NAMALWA (cell line): ENCODE results near the gene IRGQ.
A peak's percentile ranks its signal among the peaks of the same experiment; 100 is the strongest.
"Not testable (repeated sequence)": the region's sequence is repeated elsewhere in the genome, so short reads cannot be mapped to it uniquely, and the experiment has no call there.

Experiments used
- DNase-seq: peaks from one replicate; pipeline ENCODE4 v3.0.0-alpha.2; 2015; ENCODE audit warnings: low spot score

The IRGQ gene

DNA sequence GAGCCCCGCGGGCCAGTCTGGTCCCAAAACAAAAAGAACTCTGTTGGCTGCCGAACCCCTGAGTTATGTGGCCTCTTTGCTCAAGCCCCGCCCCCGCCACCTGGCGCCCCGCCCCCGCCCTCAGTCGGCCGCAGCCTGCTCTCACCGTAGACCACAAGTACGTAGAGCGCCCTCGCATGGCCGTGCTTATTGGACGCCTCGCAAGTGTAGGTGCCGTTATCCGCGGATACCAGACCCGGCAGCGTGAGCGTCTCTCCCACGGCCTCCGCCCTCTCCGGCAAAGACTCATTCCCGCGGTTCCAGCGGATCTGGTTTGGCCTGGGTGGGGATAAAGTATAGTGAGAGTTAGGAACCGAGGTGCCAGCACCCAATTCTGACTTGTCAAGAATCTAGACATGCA, 29.0 kb upstream of the IRGQ start:
- peak; percentile 93 for DNase-seq

GRCh38 chr19:43623889-43624670, 28.1 kb upstream of the IRGQ start:
- no peak for DNase-seq

- no peak for DNase-seq
These were observed 27.0 kb upstream of the IRGQ start for GRCh38 chr19:43622956-43623355.

DNA sequence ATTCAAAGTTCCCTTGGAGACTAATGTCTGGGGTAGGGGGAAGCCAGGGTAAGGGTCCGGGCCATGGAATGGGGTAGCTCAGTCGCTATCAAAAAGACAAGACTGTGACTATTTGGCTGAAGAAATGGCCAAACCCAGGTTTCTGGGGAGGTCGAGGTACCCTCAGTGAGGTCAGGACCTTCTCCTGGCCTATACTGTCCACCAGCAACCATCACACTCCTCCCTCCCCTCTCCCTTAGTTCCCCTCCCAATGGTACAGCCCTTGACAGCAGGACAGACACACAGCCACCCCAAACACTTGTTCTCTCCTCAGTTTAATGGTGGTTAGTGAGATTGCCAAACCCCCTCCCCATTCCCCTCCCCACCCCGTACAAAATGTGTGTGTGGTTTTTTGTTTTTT, 26.1 kb upstream of the IRGQ start:
- DNase-seq: no peak

GRCh38 chr19:43620061-43621001, 24.4 kb upstream of the IRGQ start:
- DNase-seq: no peak

DNA sequence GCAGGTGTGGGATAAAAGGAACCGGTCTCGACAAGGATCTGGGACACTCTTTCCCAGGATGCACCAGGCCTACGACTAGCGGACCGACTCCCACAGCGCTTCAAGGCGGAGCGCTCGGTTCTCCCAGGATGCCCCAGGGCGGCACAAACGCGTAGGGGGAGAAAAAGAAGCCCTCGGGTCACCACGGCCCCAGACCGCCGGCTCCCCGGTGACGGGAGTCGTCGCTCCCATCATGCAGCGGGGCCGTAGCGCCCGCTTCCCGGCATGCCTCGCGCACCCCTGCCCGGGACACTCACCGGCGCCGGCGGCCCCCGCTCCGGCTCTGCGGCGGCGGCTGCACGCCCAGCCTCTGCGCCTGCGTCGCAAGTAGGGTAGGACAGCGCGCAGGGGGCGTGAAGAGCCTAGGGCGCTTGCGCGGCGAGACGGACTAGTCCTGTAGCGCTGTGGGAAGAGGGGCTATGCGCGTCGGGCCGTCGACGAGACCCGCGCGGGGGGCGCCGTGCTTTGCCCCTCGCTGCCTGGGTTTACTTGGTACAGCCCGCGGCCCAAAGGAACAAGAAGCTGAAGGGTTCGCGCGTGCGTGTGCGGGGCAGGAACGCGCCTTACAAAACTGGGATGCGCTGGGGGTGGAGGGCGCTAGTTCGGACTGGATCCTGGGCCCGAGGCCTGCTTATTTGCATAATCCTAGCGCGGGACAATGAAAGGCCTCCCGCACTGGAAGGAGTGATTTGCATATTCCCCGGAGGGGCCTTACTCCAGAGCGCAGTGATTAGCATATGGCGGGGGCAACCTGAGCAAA, 23.5 kb upstream of the IRGQ start, which contains the start of gene ZNF428:
ZNF428 (minus strand) TSS at position 368 of the 799 bp plus-strand sequence. CDS start 5,325 bp downstream, outside the sequence.
- peak; percentile 90 for DNase-seq

- DNase-seq: peak; percentile 59
These were observed 23.0 kb upstream of the IRGQ start for GRCh38 chr19:43618921-43619261.

DNA sequence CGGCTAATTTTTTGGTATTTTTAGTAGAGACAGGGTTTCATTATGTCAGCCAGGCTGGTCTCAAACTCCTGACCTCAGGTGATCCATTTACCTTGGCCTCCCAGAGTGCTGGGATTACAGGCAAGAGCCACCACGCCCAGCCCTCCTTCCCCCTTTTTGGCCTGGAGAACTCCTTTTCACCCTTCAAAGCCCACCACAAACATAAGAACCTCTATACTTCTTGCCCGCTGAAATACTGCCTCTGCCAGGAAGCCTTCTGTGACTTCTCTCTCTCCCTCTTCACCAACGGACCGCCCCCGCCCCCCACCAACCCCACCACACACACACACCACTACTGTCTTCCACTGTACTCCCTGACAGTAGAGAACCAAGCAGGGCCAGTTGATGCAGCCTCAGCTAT, 21.0 kb upstream of the IRGQ start:
- DNase-seq: no peak

GRCh38 chr19:43616306-43616705, 20.4 kb upstream of the IRGQ start:
- no peak for DNase-seq

GRCh38 chr19:43612374-43612773, 16.4 kb upstream of the IRGQ start:
- DNase-seq: no peak

DNA sequence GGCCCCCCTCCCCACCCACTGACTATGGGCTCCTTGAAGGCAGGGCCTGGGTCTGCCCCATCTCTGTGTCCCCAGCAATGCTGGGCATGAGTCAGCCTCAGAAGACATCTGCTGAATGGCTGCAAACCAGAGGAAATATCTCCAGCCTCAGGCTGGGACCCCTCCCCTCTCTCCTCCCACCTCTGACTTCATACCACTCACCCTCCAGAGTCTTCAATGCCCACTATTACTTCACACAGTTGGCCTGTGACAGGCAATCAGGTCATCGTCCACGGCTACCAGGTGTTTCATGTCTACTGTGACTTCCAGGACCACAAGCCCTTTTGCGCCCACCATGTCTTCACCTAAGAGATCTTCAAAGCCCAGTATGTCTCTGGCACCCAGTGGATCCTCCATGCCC, 15.9 kb upstream of the IRGQ start, which contains the start of gene SRRM5:
SRRM5 (plus strand) TSS at position 301 of the 400 bp plus-strand sequence; CDS start at position 335, 34 bp downstream.
- DNase-seq: no peak

GRCh38 chr19:43610493-43610892, 14.6 kb upstream of the IRGQ start:
- no peak for DNase-seq

DNA sequence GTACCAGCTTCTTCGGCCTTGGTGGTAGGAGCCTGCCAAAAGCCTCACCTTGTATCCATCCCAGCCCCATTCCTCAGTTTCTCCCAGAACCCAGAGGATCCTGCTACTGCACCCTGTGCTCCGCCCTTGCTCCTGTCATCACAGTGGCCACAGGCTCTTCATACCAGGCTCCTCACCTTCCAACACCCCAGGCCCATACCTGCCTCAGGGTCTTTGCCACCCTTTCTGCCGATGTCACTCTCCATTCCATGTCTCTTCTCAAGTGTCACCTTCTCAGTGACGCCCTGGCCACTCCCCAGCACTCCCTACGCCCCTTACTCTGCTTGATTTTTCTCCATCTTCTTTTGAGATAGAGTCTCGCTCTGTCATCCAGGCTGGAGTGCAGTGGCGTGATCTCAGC, 13.9 kb upstream of the IRGQ start:
- no peak for DNase-seq

DNA sequence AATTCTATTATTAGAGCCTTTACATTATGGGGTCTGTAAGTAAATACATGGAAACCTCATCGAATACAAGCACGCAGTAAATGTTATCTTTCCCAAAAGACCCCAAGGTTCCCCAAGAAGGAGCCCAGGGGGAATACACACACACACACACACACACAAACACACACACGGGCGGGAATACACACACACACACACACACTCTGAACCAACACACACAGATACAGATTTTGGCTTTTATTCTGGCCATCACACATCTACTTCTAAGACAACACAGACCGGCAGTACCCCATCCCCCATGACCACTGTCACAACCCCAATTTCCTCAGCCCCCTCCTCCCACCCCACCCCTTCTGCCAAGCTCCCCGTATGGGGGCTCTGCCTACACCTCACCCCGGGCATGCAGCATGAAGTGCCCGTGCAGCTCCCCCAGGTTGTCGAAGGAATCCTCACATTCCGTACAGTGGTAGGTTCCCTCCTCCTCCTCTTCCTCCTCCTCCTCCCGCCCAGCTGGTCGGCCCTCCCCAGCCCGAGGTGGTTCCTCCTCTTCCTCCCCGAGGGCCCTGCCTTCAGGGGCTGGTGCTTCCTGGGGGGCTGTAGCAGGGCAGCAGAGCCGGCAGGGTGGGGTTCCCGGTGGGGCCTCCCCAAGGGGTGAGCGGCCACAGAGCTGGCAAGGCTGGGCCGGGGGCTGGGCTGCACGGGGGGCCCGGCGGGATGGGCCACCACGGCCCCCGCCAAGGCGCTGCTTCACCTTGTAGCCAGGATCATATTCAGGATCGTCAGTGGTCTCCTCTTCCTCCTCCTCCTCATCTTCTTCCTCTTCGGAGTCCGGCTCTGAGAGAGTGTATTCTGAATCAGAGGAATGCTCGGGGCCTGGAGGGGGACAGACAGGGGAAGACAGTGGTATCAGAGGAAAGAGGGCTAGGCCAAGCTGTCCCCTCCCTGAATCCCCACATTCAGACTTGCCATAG, 11.6 kb upstream of the IRGQ start:
- no peak for DNase-seq

DNA sequence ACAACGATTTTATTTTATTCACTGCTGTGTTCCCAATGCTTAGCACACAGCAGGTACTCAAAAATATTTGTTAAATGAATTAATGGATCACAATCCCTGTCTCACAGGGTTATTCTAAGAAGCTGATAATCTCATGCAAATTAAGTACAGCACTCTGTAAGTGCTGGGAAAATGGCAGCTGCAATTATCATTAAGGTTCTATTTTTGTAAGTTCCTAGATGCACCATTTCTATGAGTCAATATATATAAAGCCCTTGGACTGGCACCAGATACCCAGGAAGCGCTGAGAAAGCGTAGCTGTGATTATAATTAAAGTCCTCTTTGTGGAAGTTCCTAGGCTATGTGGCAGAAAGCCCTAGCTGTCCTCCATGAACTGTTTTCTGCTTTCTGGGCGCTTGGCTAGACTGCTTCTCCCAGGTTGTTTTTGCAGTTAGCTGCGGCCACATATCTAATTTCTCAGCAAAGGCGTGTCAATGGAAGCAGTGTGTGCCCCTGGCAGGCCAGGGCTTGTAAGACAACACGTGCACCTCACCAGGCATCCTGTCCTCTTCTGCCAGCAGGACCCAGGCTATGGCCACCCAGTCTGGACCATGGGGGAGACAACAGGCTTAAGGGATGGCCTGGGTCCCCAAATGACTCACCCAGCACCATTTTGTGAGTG, 10.8 kb upstream of the IRGQ start:
- DNase-seq: no peak

DNA sequence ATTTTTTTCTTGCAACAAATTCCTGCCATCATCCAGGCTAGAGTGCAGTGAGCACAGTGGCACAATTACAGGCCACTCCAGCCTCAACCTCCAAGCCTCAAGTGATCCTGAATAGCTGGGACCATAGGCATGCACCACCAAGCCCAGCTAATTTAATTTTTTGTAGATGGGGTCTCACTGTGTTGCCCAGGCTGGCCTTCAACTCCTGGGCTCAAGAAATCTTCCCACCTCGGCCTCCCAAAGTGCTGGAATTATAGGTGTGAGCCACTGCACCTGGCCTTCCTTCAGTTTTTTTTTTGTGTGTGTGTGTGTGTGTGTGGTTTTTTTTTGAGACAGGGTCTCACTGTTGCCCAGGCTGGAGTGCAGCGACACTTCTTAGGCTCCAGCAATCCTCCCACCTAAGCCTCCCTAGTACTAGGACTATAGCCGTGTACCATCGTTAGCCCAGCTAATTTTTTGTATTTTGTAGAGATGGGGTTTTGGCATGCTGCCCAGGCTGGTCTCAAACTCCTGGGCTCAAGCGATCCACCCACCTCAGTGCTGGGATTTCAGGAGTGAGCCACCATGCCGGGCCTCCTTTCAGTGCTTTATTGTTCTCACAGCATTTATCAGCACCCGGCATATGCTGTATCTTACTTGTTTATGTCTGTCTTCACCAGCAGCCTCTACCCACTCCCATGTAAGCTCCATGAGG, 10.1 kb upstream of the IRGQ start:
- no peak for DNase-seq

- DNase-seq: not testable (repeated sequence)
These were observed 4.4 kb upstream of the IRGQ start for GRCh38 chr19:43600326-43600725.

DNA sequence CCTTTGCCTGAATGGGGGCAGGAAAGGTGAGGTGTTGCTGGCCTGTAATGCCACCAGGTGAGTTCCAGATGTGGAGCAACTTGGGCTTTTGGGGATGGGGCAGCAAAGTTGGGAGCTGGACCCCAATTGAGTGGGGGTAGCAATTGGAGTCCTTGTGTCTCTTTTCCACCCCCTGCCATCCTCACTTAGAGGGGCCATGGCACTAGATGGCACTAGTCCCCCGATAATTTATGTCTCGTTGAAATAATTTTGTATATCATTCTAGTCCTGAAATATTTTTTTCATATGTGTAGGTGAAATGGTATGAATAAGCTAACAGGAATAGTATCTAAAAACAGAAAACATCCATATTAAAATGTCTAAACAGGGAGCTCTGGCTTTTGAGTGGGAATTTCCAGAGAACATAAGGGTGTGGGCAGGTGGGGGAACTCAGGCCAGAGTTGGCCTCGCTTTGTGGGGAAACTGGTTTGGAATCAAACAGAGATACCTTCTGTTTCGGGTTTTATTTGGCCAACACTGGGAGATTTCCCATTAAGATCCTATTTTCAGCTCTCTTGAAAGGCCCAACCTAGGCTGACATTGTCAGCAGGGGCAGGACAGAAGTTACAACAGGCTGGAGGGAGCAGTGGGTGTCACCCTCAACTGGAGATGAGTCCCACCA, 3.8 kb upstream of the IRGQ start:
- no peak for DNase-seq
